GM21529 (cell line): ENCODE measurements around the gene KCNJ10.

ENCODE experiments used
- ATAC-seq: cut with Tn5 transposase; IDR thresholded peaks from one replicate; pipeline ENCODE4 v1.9.1; 2021; ENCODE audit not compliant: unreplicated experiment

KCNJ10 gene

DNA sequence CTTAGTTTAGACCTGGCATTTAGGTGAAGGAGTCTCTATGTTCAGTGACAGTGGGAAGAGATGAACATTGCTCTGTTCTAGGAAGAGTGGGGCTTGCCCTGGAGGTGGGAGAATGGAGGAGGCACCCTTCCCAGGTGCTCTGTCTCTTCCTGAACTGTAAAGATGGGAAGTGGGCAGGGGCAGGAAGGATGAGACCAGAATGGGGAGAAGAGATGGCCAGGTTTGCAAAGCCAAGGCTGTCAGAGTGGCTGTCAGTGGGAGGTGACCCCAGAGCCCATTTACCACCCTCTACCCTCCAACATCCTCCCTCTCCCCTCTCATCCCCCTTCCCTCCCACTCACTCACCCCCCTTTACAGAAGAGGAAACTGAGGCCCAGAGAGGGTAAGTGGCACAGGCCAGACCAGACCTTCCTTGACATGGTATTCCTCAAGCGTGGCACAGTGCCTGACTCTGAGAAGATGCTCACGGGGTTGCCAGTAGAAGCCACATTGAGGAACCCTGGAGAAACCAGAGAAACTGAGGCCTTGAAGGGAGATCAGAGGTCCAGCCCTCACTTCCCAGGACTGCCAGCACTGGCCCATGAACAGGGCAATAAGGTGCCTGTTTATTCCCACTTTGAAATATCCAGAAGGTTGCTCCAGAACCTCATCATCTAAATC lies 29.9 kb upstream of the KCNJ10 start:
- no peak for ATAC-seq

DNA sequence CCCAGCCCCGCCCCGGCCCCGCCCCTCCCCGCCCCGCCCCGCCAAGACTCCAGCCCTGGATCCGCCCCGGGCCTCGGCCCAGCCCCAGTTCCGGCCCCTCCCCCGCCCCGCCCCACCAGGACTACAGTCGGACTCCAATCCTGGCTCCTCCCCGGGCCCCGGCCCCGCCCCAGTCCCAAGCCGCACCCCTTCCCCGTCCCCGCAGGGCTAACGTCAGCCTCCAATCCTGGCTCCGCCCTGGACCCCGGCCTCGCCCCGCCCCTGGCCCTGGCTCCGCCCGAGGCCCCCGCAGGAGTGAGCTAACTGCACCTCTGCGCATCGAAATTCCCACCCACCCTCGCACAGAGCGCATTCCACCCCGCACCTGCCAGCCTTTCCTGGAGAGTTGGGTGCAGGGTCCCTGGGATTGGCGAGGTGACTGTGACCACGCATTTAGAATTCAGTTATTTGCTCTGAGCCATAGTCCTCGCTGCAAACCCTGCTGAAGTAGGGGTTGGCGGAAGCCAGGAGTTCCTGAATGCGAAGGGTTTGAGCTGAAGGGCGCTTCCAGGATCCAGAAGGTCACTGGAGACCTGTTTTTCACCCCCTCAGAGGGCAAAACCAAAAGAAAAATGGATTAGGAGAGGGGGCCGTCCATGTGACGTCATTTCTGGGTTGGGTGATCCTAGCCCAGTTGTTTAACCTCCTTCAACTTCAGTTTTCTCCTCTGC lies 29.0 kb upstream of the KCNJ10 start:
- ATAC-seq: peak; percentile 83

DNA sequence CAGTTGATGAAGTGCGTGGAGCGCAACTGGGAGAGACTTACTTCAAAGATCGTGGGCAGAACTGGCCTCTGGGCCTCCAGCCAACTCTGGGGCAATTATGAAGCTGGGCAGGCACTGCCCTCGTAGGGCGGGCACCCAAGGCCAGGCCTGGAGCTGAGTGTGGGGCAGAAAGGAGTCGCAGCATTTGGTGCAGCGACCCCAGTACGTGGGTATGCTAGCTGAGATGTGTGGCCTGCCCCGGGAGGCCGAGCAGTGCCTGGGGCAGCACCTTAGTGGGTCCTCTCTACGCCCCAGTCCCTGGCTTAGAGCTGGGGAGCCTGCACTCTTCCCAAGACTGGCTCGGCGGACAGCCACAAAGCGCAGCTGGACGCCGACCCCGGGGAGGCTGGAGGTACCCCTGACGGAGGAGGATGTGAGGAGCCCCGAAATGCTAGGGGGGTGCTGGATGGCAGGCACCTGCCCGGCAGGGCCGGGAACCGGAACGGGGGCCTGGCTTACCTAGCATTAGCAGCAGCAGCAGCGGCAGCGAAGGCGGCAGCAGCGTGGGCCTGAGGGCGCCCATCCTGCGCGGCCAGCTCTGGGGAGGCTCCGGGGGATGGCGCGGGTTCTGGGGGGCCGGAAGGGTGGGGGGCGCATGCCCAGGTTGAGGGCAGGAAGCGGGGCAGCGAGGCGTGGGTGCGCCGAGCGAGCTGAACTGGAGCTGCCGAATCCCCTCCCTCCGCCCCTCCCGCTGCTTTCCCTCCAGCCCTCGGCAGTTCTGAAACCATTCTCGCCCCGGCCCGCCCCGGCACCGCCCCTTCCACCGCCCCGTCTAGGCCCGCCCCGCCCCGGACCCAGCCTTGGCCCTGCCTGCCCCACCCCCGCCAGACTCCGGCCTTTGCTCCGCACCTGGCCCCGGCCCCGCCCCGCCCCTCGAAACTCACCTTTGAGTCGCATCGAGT lies 28.2 kb upstream of the KCNJ10 start, which contains the start of gene IGSF8:
TSS of gene IGSF8 (minus strand) at position 709 of the 941 bp plus-strand sequence. CDS start at position 562, 147 bp downstream.
- peak; percentile 39 for ATAC-seq

DNA sequence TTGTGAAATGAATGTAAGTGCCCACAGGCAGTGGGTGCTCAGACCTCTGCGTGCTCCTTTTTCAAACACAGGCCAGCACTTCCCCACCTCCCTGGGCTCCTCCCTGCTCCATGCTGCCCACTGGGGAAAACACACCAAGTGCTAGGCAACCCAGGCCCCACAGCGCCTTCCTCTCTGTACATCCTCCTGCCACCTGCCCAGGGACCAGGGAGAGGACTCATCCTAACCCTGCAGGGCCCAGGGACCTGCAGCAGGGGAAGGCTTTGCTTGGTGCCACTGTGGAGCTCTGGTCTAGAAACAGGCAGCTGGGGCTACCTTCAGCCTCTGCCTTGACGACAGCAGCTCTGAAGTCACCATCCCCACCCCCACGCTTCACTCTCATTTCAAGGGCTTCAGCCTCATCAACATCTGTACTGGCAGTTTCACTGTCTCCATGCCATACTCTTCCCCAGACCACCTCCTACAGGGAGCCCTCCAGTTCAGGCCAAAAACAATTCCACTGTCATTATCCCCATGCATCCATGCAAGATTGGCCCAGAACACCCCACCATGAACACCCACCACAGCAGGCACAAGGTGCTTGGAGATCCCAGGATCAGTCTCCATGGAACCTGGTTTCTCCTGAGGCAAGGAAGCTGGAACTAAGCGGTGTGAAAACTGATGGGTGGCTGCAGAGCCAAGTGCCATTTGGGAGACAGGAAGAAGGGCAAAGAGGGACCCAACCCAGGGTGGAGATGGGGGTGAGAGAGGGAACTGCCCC lies 27.4 kb upstream of the KCNJ10 start:
- no peak for ATAC-seq

DNA sequence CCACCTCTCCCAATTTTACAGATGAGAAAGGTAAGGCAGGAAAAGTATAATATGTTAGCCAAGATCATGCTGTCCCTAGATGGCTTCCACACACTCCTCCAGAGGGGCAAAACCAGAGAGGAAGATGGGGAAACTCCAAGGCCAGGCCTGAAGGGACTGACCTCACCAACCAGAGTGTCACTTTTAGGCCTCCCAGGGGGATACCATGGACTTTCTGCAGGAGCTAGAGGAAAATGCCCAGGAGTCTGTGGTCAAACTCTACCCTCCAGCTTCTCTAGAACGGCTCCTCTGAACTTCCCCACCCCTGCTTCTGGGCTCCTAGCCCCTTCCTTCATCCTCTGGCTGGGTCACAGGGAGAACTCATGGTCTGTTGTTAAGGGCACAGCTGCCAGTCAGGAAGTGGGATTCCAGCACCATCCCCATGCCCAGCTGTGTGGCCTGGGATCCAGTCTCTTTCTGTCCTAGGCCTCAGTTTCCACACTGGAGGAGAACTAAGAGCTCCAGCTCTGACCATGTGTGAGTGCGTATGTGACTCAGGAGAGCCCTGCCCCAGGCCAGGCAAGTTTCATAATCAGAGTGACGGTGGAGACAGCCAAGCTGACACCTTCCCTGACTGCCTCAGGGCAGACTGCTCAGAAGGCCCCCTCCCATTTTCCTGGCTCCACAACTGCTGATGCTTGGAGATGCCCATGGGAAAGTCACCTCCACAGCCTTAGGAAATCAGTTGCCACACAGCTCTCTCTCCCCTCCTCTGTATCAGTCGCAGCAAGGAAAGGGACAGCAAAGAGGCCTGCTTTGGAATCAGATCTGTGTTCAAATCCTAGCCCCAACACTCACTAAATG lies 26.5 kb upstream of the KCNJ10 start:
- ATAC-seq: no peak

DNA sequence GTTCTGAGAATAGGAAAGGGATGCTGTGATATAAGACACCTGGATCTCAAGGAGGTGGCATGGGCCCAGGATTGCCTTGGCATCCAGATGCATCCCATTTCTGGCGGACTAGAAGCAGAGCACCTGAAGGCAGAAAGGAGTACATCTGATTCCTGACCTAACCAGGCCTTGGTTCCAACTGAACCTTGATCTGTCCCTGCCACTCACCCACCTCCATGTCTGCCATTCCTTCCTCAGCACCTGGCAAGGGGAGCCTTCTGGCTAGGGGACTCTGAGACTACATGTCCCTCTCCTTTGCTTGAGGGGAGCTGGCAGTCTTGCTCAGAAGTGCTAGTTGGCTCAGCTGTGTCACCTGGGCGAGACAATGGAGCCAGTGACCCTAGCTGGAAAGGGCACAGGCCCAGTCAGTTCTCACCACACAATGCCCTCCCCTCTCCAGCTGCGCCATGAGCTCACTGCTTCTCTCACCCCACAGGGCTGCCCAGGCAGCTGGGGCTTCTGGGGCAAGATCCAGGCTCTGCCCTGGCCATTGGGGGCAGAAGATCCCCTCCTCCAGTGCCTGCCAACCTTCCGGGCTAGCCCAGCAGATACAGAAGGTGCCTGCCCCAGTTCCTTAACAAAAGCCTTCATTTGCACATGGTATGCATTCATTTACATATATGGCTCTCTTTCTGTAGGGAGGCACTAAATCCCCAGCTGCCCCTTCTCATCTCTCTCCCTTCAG lies 25.6 kb upstream of the KCNJ10 start:
- no peak for ATAC-seq

DNA sequence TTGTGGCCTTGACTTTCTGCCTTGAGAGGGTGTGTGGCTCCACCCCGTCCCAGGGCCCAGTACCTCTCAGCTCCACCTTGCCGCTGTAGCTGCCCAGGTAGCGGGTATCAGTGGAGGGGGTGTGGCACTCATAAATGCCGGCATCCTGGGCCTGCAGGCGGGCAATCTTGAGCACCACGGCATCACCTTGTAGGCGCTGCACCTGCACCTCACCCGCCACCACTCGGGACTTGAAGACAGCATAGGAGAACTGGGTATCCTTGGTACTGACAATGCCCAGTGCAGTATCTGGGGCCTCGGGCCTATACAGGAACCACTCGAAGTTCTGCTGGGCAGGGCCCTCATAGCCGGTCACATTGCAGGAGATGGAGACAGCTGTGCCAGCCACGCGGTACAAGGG lies 24.8 kb upstream of the KCNJ10 start:
- ATAC-seq: no peak

DNA sequence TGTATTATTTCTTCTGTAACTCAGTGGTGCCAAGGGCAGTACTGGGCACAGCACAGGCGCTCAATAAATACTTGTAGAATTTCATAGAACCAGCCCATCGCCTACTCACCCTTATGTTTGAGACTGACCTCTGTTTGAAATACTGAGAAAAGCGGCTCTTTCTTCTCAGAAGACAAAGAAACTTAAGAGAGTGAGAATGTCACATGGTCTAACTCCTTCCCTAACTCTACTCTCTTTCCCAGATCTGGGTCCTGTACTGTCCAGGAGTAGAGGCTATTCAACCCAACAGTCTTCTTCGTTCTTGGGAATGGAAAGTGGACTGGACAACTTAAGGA lies 24.3 kb upstream of the KCNJ10 start:
- no peak for ATAC-seq

DNA sequence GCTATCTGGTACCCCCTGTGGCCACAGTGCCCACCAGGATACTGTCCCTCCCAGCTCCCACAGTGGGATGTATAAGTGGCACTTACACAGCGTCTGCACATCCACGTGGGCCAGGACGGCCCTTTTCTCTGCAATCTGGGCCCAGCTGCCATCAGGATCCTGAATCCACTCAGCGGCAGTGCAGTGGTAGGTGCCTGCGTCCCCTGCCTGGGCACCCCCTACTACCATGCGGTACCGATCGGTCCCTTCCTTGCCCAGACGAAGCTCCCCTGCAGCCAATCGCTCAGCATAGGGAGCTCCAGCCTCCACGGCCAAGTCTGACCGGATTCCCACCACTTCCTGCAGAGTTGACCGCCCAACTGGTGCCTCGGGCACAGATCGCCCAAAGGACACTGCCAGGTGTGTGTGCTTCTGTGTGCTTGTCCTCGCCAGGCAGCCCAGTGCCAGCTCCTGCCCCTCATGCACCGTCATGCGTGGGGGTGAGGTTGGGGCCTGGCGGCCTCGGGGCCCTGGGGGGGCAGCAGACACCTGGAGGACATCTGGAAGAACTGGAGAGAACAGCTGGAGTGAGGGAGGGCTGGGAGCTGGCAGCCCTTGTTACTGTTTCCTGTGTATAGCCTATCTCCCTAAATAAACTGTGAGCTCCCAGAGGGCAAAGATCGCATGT lies 23.8 kb upstream of the KCNJ10 start:
- no peak for ATAC-seq

DNA sequence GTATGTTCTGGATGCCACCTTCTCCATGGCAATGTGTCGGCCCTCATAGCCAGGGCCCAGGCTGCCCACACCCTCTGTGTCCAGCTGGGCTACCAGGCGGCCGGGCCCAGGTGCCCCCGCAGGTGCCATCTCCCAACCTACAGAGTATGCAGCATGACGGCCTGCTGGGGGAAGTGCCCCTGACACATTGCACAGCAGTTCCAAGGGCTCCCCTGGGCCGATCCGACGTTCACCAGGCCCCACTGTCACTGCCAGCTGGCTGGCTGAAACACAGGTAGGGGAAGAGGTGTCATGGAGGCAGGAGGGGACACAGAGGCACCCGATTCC lies 23.1 kb upstream of the KCNJ10 start:
- no peak for ATAC-seq

DNA sequence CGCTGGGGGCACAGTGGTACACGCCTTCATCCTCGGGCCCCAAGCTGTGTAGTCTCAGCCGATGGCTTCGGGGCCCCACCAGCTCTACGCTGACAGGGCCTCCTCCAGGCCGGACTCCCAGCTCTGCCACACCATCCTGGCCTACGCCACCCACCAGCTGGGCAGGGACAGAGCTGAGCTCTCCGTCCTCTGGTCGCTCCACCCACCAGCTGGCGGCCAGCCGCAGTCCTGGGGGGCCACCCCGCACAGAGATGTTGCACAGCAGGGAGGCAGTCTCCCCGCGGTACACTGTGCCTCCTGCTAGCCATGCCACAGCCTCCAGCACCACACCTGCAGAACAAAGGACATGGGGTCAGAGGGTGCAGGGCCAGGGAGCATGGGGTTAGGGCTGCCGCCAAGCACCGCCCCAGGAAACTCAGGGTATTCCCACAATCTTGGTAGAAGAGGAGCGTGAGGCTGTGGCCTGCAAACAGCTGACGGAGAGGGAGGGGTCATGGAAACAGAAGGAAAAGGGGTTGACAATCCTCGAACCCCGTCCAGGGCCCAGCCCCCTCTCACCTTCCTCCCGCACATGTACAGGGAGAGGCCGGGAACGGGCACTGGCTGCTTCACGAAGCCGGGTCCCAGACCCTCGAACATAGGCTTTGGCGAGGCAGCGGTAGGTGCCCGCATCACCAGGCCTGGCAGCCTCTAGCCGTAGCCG lies 22.6 kb upstream of the KCNJ10 start:
- no peak for ATAC-seq

DNA sequence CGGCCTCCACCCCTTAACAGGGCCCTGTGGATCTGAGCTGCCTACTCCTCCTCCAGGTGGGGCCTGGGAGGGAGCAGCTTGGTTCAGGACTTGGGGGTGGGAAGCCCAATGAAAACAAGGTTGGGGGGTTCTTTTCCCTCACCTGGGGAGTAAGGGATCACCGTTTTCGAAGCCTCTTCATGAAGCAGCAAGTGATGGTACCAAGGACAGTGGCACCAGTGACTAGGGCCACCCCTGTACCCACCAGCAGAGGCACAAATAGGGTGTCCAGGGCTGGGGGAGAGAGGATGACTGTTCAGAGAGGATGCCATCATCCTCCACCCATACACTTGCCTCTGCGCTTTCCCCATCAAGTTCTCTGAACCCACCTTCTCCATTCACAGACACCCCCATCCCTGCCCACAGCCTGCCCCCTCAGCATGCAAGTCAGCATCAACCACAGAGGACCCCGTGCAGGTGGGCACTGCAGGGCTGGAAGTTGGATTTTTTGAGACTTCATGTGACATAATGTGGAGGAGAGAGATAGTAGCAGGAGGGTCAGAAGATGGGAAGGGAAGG lies 21.8 kb upstream of the KCNJ10 start:
- no peak for ATAC-seq

DNA sequence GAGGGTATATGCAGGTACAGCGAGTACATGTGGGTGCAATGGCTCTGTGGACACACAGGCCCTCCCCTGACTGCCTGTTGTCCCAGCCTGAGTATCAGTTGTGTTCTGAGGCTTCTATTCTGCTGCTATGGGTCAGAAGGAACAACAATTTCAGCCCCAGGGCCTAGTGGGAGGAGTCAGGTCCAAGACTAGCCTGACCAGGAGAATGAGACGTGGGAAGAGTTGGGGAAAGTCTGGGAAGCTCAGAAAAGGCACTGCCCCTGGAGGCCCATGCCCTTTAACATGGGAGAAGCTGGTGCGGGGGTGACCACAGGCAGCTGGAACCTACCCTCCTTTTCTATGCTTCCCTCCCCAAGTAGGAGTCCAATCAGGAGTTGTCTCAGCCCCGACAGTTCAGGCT lies 20.8 kb upstream of the KCNJ10 start:
- no peak for ATAC-seq

DNA sequence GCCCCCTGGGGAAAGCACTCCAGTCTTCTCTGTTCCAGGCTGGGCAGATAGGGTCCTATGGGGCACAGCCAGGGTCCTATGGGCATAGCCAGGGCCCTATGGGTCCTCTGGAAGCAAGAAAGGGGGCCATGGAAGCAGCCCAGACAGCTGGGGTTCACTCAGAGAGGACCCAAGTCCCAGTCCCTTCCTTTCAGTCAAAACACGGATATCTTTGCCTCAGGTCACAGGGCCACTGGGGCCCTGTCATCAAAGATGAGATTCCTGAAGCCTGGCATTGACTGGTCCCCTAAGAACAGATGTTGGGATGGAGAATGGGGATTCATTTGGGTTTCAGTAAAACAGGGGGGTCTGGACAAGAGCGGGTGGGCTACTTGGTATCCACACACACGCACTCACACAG lies 19.9 kb upstream of the KCNJ10 start:
- no peak for ATAC-seq

DNA sequence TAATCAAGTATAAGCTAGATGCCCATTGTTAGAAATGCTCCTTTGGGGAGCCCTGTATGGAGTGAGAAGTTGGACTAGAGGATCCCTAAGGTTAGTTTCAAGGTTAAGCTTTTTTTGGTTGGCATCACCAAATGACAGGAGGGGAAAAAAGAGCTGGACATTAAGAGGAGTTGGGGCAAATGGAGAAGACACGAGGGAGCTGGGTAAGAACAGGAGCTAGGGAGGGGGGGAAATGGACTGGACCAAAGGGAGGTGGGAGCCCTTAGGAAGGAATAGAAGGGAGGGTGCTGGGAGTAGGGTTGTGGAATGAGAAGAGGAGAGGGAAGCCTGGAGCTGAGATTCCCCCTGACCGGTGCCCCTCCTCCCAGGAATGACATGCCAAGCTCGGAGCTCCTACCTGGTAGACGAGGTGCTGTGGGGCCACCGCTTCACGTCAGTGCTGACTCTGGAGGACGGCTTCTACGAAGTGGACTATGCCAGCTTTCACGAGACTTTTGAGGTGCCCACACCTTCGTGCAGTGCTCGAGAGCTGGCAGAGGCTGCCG lies 17.2 kb upstream of the KCNJ10 start:
- ATAC-seq: no peak

DNA sequence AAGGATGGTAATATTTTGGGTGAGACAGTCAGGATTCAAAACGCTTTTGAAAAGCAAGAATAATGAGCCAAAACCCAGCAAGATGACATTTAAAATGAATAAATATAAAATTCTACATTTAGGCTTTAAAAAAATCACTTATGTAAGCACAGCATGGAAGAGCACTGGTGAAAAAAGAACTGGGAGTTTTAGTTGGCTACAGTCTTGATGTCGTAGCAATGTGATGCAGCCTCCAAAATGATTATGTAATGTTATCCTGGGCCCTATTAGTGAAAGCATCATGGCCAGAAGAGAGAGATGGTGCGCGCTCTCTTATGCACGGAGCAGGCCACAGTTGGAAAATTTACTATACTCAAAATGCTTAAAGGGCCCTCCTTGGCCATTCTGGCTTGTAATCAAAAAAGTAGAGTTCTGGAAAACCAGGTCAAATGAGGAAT lies 16.5 kb upstream of the KCNJ10 start:
- no peak for ATAC-seq

DNA sequence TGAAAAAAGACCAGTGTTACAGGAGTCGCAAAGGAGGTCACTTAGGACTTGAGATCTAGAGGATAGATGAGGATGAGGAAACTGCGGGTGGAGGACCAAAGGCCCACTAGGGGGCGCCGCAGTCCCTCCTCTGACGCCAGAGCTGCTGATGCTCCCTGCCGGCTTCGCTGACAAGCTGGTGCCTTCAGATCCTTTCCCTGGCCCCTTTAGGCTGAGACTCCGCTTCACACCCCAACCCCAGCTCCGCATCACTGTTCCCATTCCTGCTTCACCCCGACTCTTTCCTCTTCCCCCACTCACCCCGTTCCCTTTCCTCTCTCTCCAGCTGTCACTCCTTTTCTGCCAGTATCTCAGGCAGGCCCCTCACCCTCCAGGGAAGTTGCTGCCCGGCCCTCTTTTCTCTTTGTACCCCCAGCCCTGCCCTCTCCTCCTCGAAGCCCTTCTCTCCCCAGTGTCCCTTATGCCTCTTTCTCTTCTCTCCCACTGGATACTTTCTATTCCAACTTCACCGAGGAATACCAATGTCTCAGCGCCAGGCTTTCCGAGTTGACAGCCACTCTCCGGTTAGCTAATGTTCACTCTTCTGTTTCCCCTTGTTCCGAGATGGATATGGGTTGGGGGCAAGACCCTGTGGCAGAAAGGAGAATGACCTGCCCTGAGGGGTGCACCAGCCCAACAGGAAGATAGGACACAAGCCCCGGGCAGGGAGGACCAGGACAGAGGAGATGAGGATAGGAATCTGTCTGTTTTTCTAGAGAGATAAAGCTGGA lies 15.9 kb upstream of the KCNJ10 start:
- no peak for ATAC-seq
